HepG2 (cell line): ENCODE results near the gene GNAT2. TPM values are rescaled to one million over a fixed set of nuclear protein-coding genes. Genes with fewer than 3 reads are reported as not detected.

ENCODE experiments used
- ATAC-seq: fragments of 200-7000 bp; cut with Tn5 transposase; 3 replicates; pipeline ENCODE4 v1.9.1; 2020; ENCODE audit warnings: mild to moderate bottlenecking, moderate library complexity
- BruUV-seq: library from RNA; stranded (reverse); fragments of 400-500 nt; replicated peaks from 2 replicates; lab custom pipeline; 2021; lab: Mats Ljungman, UMichigan
- CTCF ChIA-PET: fragments of 300-600 bp; formaldehyde crosslinking; extraction: SDS; loops from one replicate; lab custom pipeline; 2021; ENCODE audit warnings: low total read pairs, inconsistent platforms, low intra/inter-chr PET ratio; lab: Yijun Ruan, JAX
- POLR2A ChIA-PET: fragments of 350-600 bp; sonication (Branson Sonifier 250); formaldehyde crosslinking; loops from one replicate; lab custom pipeline; 2020; ENCODE audit warnings: antibody characterized with exemption, inconsistent platforms; lab: Yijun Ruan, JAX
- DNase-seq: peaks from one replicate; pipeline ENCODE4 v3.0.0-alpha.2; 2015; ENCODE audit warnings: low spot score
- FAIRE-seq: peaks from 3 replicates; lab custom pipeline; 2011; peaks lifted over from hg19 to GRCh38; lab: Jason Lieb, UNC
- H2AFZ ChIP-seq: one replicate; pipeline ENCODE4 v1.6.1; 2011; ENCODE audit warnings: low read length, inconsistent platforms
- H3K27ac ChIP-seq: fragments of 300-600 bp; 3 replicates; pipeline ENCODE4 v1.8.0; 2011; ENCODE audit warnings: mixed run types, mild to moderate bottlenecking, mixed read lengths, low read length, inconsistent platforms; ENCODE audit not compliant: insufficient read depth; ENCODE audit errors: extremely low read length
- H3K27me3 ChIP-seq, 2 experiments: fragments of 200-600 bp in 1 of 2; 2 replicates in 1 of 2; 3 replicates in 1 of 2; pipeline versions ENCODE4 v1.6.0 to v1.8.0; 2011; ENCODE audit warnings: low read length in 2 of 2, mild to moderate bottlenecking in 2 of 2, moderate library complexity in 2 of 2, inconsistent platforms in 1 of 2; ENCODE audit not compliant: insufficient read depth in 2 of 2, control insufficient read depth in 1 of 2
- H3K36me3 ChIP-seq, 2 experiments: fragments of 200-600 bp in 1 of 2; replicated peaks in 1 of 2; 2 replicates in 1 of 2; 3 replicates in 1 of 2; pipeline versions ENCODE4 v1.5.1 to v1.8.0; 2011; ENCODE audit warnings: low read length in 2 of 2, inconsistent platforms in 1 of 2; ENCODE audit not compliant: insufficient read depth in 2 of 2, control insufficient read depth in 1 of 2
- H3K4me1 ChIP-seq: 2 replicates; pipeline ENCODE4 v1.5.1; 2012; ENCODE audit warnings: low read length, inconsistent platforms; ENCODE audit not compliant: insufficient read depth
- H3K4me2 ChIP-seq: 2 replicates; pipeline ENCODE4 v1.6.0; 2011; ENCODE audit warnings: low read depth, low read length, inconsistent platforms
- H3K4me3 ChIP-seq, 3 experiments: fragments of 200-600 bp in 1 of 3; sonication (generic), shearing (Covaris generic) in 1 of 3; replicated peaks in 1 of 3; 2 replicates each; pipeline ENCODE4 v1.5.1; 2011 to 2016; ENCODE audit warnings: low read length in 3 of 3, inconsistent platforms in 2 of 3, low read depth in 2 of 3, mild to moderate bottlenecking in 2 of 3, control low read depth in 1 of 3, mixed read lengths in 1 of 3; ENCODE audit not compliant: insufficient read depth in 1 of 3
- H3K79me2 ChIP-seq: one replicate; pipeline ENCODE4 v1.6.1; 2011; ENCODE audit warnings: low read length, inconsistent platforms; ENCODE audit not compliant: insufficient read depth
- H3K9ac ChIP-seq: 2 replicates; pipeline ENCODE4 v1.6.0; 2011; ENCODE audit warnings: mild to moderate bottlenecking, low read depth, low read length, inconsistent platforms; ENCODE audit not compliant: insufficient read depth
- H3K9me3 ChIP-seq: 2 replicates; pipeline ENCODE4 v1.5.1; 2012; ENCODE audit warnings: mild to moderate bottlenecking, low read length
- H4K20me1 ChIP-seq: 2 replicates; pipeline ENCODE4 v1.6.0; 2011; ENCODE audit warnings: inconsistent platforms, mild to moderate bottlenecking, low read length, moderate library complexity; ENCODE audit not compliant: insufficient read depth
- SETDB1 ChIP-seq: sonication (generic); formaldehyde crosslinking; IDR thresholded peaks from 2 replicates; pipeline ENCODE4 v1.5.1; 2020; ENCODE audit warnings: missing genetic modification reagents, mild to moderate bottlenecking, borderline replicate concordance
- SNAPC4 ChIP-seq: sonication (generic); formaldehyde crosslinking; IDR thresholded peaks from 2 replicates; pipeline ENCODE4 v1.4.0; 2020; ENCODE audit warnings: mild to moderate bottlenecking, missing genetic modification reagents
- WGBS: methylation state at CpG from one replicate; pipeline ENCODE4 v1.1.6; 2017; ENCODE audit warnings: low lambda C conversion rate; 5-methylcytosine and 5-hydroxymethylcytosine counted together
- in situ Hi-C: cut with HindIII; loops from 2 replicates; pipeline ENCODE4 v1.10.0; 2017; ENCODE audit warnings: low pct_unique_long_range_greater_than_20kb; ENCODE audit not compliant: extremely low pct_ligation_motif_present
- intact Hi-C: fragments of 100-400 bp; cut with micrococcal nuclease; formaldehyde crosslinking; loops from one replicate; pipeline ENCODE4 v1.10.0; 2022; ENCODE audit not compliant: unreplicated experiment
- polyA plus RNA-seq, 8 experiments: library from polyadenylated mRNA; depleted of rRNA in 3 of 8; stranded (reverse) in 7 of 8; unstranded in 1 of 8; fragments of >200 nt; fragmentation: Illumina TruSeq in 4 of 8; extraction: Trizol in 4 of 8; gene quantifications; 2 replicates each; pipeline versions ENCODE4 v1.2.1 to v1.2.3, GENCODE V29; 2011 to 2016; ENCODE audit warnings: low read depth in 4 of 8, missing spikeins in 1 of 8, mixed read lengths in 1 of 8; ENCODE audit not compliant: insufficient read depth in 1 of 8
- total RNA-seq, 5 experiments: library from RNA; depleted of rRNA; stranded (reverse); fragments of >200 nt; fragmentation: Illumina TruSeq; extraction: Trizol; gene quantifications; 2 replicates each; pipeline ENCODE4 v1.2.3, GENCODE V29; 2016; ENCODE audit warnings: low read depth in 1 of 5

GNAT2 gene
- total and polyA plus RNA-seq, 2 of the 13 experiments (the other 11 are each of a cell fraction or from before 2014, with no cell fraction given): 0.08 to 0.20 TPM

DNA sequence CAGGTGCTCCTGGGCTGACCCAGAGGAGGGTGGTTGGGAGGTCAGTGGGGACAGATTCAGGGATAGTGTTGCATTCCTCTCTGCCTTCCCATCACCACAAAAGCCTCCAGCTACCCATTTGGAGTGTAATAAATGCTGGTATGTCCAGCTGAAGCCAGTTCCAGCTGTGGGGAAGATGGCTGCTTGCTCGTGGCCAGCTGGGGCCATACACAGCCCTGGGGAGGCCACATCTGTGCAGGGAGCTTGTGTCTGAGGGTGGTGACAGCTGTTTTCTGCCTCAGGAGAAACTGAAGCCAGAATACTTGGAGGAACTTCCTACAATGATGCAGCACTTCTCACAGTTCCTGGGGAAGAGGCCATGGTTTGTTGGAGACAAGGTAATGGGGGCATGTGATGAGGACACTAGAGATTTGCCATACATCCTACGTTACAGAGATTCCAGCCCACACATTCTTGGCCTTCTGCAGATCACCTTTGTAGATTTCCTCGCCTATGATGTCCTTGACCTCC lies 39.2 kb upstream of the GNAT2 start:
- no peak overlapping the region for H3K27ac ChIP-seq
- H3K4me1 ChIP-seq: peaks cover 35% of the 10 kb centered on the region
- no peaks in the 10 kb centered on the region for H3K9me3 ChIP-seq
- H3K4me2 ChIP-seq: no peak overlapping the region
- H3K9ac ChIP-seq: no peak overlapping the region
- TF ChIP-seq SNAPC4 (CRISPR knock-in tag): no peak
- no peak for TF ChIP-seq SETDB1
- BruUV-seq: no TSS peak
- 59% methylated on average over 3 of the region's 3 CpGs for WGBS
- no peaks in the 10 kb centered on the region for H4K20me1 ChIP-seq
- FAIRE-seq (no peak), DNase-seq (no peak), ATAC-seq (no peak)
- POLR2A ChIA-PET: no interaction called here
- H3K79me2 ChIP-seq: no peaks in the 10 kb centered on the region
- H3K4me3 ChIP-seq: no peak overlapping the region
- H2AFZ ChIP-seq: no peak overlapping the region
- no peaks in the 10 kb centered on the region; a peak in 2 of 5 replicates for H3K36me3 ChIP-seq
- 0 out of 5 replicates have a peak, but pooled peaks cover 0 to 4% of the 10 kb centered on the region in 2 experiments for H3K27me3 ChIP-seq
- CTCF ChIA-PET: no interaction called here
- in situ Hi-C loops: no loop called here
- intact Hi-C loops: loop anchor here (5.0 kb wide), 1 partner anchor 114 kb away; no protein-coding TSS in a partner anchor
